Natural killer cell (primary cell): ENCODE data around the gene ABHD4. TPM values are rescaled to one million over a fixed set of nuclear protein-coding genes. Genes with fewer than 3 reads are reported as not detected.

Experiments
- ATAC-seq, 3 donors: fragments of 150-1000 bp in 2 of 3; fragments of 200-7000 bp in 1 of 3; cut with Tn5 transposase; 1 replicate in 1 of 3; 2 replicates in 2 of 3; pipeline ENCODE4 v1.10.0; 2021; ENCODE audit warnings: mild to moderate bottlenecking in 2 of 3, moderate library complexity in 2 of 3
- DNase-seq, 2 donors: peaks; one replicate each; pipeline versions ENCODE4 v3.0.0 to v3.0.0-alpha.2; 2013 to 2021; ENCODE audit warnings: mixed read lengths in 1 of 2
- H3K27ac ChIP-seq: one replicate; pipeline ENCODE4 v1.5.1; 2013; ENCODE audit warnings: mild to moderate bottlenecking, low read length
- H3K27me3 ChIP-seq: one replicate; pipeline ENCODE4 v1.6.1; 2013; ENCODE audit warnings: low read length; ENCODE audit not compliant: control insufficient read depth, insufficient read depth
- H3K36me3 ChIP-seq: one replicate; pipeline ENCODE4 v1.6.1; 2013; ENCODE audit warnings: low read length; ENCODE audit not compliant: control insufficient read depth, insufficient read depth
- H3K4me1 ChIP-seq: one replicate; pipeline ENCODE4 v1.6.1; 2013; ENCODE audit warnings: low read length; ENCODE audit not compliant: control insufficient read depth, insufficient read depth
- H3K4me3 ChIP-seq: one replicate; pipeline ENCODE4 v1.5.1; 2013; ENCODE audit warnings: low read length
- H3K9me3 ChIP-seq: one replicate; pipeline ENCODE4 v1.6.1; 2013; ENCODE audit warnings: low read length; ENCODE audit not compliant: control insufficient read depth, insufficient read depth
- H3K27ac Mint-ChIP-seq, 2 donors: one replicate each; pipeline ENCODE4 v1.8.0; 2022; ENCODE audit warnings: mild to moderate bottlenecking in 2 of 2, mixed read lengths in 2 of 2, moderate library complexity in 1 of 2
- H3K27me3 Mint-ChIP-seq, 2 donors: one replicate each; pipeline ENCODE4 v1.8.0; 2022; ENCODE audit warnings: low read depth in 2 of 2, mixed read lengths in 2 of 2
- H3K36me3 Mint-ChIP-seq: one replicate; pipeline ENCODE4 v1.8.0; 2022; ENCODE audit warnings: mixed read lengths
- H3K4me1 Mint-ChIP-seq, 2 donors: one replicate each; pipeline ENCODE4 v1.8.0; 2022; ENCODE audit warnings: mixed read lengths in 2 of 2
- H3K4me3 Mint-ChIP-seq: one replicate; pipeline ENCODE4 v1.8.0; 2022; ENCODE audit warnings: mild to moderate bottlenecking, moderate library complexity, mixed read lengths
- H3K9me3 Mint-ChIP-seq, 2 donors: one replicate each; pipeline ENCODE4 v1.8.0; 2022; ENCODE audit warnings: mixed read lengths in 2 of 2
- WGBS: methylation state at CpG from one replicate; pipeline ENCODE4 v1.1.7; 2013; ENCODE audit warnings: missing lambda C conversion rate; ENCODE audit not compliant: insufficient coverage; 5-methylcytosine and 5-hydroxymethylcytosine counted together
- intact Hi-C: fragments of 100-400 bp; cut with micrococcal nuclease; formaldehyde crosslinking; loops from one replicate; pipeline ENCODE4 v1.14.2; 2022
- total RNA-seq, 4 donors: library from RNA; stranded (reverse); fragments of 120-200 nt in 1 of 4; gene quantifications; one replicate each; pipeline versions ENCODE4 v1.2.3 to v1.2.4, GENCODE V29; 2013 to 2022
- TF ChIP-seq, protein P1 (sequence below): fragments of 200-600 bp; IDR thresholded peaks from one replicate; pipeline ENCODE4 v1.8.0; 2022; ENCODE audit warnings: antibody characterized with exemption

Gene ABHD4
- total RNA-seq, 3 donors from 2014 or later (not counting 1 experiment from before 2014, with no cell fraction given) = 29.7 to 39.3 (median 30.2) TPM

- Mint-ChIP-seq H3K36me3 (no peaks in the 10 kb centered on the region), H3K4me1 (no peaks in the 10 kb centered on the region), H3K27me3 (peaks cover 2 to 10% of the 10 kb centered on the region in 2 donors), H3K27ac (no peak overlapping the region), H3K4me3 (no peak overlapping the region), H3K9me3 (no peaks in the 10 kb centered on the region)
- intact Hi-C loops = loop anchor here (1.0 to 2.0 kb wide), 4 partner anchors 83 to 266 kb away; no protein-coding TSS in a partner anchor
- ATAC-seq (peak; percentile 60 to 77 (median 76)), DNase-seq (peak; percentile 20 to 75)
- no peaks in the 10 kb centered on the region for H3K27me3 ChIP-seq
- no peaks in the 10 kb centered on the region for H3K9me3 ChIP-seq
- no peaks in the 10 kb centered on the region for H3K36me3 ChIP-seq
- H3K27ac ChIP-seq = no peak overlapping the region
- TF ChIP-seq, protein P1, sequence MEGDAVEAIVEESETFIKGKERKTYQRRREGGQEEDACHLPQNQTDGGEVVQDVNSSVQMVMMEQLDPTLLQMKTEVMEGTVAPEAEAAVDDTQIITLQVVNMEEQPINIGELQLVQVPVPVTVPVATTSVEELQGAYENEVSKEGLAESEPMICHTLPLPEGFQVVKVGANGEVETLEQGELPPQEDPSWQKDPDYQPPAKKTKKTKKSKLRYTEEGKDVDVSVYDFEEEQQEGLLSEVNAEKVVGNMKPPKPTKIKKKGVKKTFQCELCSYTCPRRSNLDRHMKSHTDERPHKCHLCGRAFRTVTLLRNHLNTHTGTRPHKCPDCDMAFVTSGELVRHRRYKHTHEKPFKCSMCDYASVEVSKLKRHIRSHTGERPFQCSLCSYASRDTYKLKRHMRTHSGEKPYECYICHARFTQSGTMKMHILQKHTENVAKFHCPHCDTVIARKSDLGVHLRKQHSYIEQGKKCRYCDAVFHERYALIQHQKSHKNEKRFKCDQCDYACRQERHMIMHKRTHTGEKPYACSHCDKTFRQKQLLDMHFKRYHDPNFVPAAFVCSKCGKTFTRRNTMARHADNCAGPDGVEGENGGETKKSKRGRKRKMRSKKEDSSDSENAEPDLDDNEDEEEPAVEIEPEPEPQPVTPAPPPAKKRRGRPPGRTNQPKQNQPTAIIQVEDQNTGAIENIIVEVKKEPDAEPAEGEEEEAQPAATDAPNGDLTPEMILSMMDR = peak; percentile 63
- WGBS = 23% methylated on average over 4 of the region's 4 CpGs
- H3K4me1 ChIP-seq = no peaks in the 10 kb centered on the region
- no peak overlapping the region for H3K4me3 ChIP-seq
These were observed 55.0 kb downstream of the ABHD4 start for GRCh38 chr14:22653012-22653621.

GRCh38 chr14:22656226-22656625, 58.1 kb downstream of the ABHD4 start:
- intact Hi-C loops = no loop called here
- no peaks in the 10 kb centered on the region for H3K4me1 ChIP-seq
- Mint-ChIP-seq H3K27me3 (no peaks in the 10 kb centered on the region), H3K4me1 (no peaks in the 10 kb centered on the region), H3K4me3 (no peak overlapping the region), H3K9me3 (no peaks in the 10 kb centered on the region), H3K27ac (no peak overlapping the region), H3K36me3 (no peaks in the 10 kb centered on the region)
- H3K27ac ChIP-seq = no peak overlapping the region
- H3K36me3 ChIP-seq = no peaks in the 10 kb centered on the region
- DNase-seq (no peak), ATAC-seq (no peak)
- WGBS = 80% methylated on average over 2 of the region's 2 CpGs
- TF ChIP-seq, protein P1 = no peak
- H3K27me3 ChIP-seq = no peaks in the 10 kb centered on the region
- H3K9me3 ChIP-seq = no peaks in the 10 kb centered on the region
- H3K4me3 ChIP-seq = no peak overlapping the region

GRCh38 chr14:22656945-22657731, 59.0 kb downstream of the ABHD4 start:
- Mint-ChIP-seq H3K4me1 (no peaks in the 10 kb centered on the region), H3K9me3 (no peaks in the 10 kb centered on the region), H3K4me3 (no peak overlapping the region), H3K27ac (no peak overlapping the region), H3K27me3 (no peaks in the 10 kb centered on the region), H3K36me3 (no peaks in the 10 kb centered on the region)
- H3K9me3 ChIP-seq = no peaks in the 10 kb centered on the region
- DNase-seq (no peak), ATAC-seq (no peak)
- H3K27ac ChIP-seq = no peak overlapping the region
- intact Hi-C loops = no loop called here
- H3K36me3 ChIP-seq = no peaks in the 10 kb centered on the region
- H3K4me3 ChIP-seq = no peak overlapping the region
- WGBS = 96% methylated on average over 8 of the region's 8 CpGs
- no peaks in the 10 kb centered on the region for H3K4me1 ChIP-seq
- H3K27me3 ChIP-seq = no peaks in the 10 kb centered on the region
- TF ChIP-seq, protein P1 = no peak
